Loucy (cell line): ENCODE results near the gene PNPT1.

Experiments used
- EZH2phosphoT487 ChIP-seq: fragments of 200-600 bp; IDR thresholded peaks from 2 replicates; pipeline ENCODE4 v1.6.1; 2018; ENCODE audit warnings: antibody characterized with exemption, mild to moderate bottlenecking, moderate library complexity, borderline replicate concordance
- TF ChIP-seq, protein P1 (sequence below): fragments of 200-600 bp; sonication (generic); conservative IDR thresholded peaks from 2 replicates; pipeline ENCODE4 v1.5.1; 2014; ENCODE audit warnings: mild to moderate bottlenecking, antibody characterized with exemption, low read length

GRCh38 chr2:55617175-55618024 lies 76.2 kb downstream of the PNPT1 start, which contains the start of gene PPP4R3B:
- TF ChIP-seq, protein P1, sequence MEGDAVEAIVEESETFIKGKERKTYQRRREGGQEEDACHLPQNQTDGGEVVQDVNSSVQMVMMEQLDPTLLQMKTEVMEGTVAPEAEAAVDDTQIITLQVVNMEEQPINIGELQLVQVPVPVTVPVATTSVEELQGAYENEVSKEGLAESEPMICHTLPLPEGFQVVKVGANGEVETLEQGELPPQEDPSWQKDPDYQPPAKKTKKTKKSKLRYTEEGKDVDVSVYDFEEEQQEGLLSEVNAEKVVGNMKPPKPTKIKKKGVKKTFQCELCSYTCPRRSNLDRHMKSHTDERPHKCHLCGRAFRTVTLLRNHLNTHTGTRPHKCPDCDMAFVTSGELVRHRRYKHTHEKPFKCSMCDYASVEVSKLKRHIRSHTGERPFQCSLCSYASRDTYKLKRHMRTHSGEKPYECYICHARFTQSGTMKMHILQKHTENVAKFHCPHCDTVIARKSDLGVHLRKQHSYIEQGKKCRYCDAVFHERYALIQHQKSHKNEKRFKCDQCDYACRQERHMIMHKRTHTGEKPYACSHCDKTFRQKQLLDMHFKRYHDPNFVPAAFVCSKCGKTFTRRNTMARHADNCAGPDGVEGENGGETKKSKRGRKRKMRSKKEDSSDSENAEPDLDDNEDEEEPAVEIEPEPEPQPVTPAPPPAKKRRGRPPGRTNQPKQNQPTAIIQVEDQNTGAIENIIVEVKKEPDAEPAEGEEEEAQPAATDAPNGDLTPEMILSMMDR, result no peak; the same call in 1 of the 2 replicates
- TF ChIP-seq EZH2phosphoT487, result no peak
